HG03342 (cell line): Measurements from ENCODE around the gene SVEP1.
"Not testable (repeated sequence)": the region's sequence is repeated elsewhere in the genome, so short reads cannot be mapped to it uniquely, and the experiment has no call there.

Experiments used
- ATAC-seq: cut with Tn5 transposase; IDR thresholded peaks from one replicate; pipeline ENCODE4 v1.9.1; 2021; ENCODE audit warnings: mild to moderate bottlenecking, moderate library complexity; ENCODE audit not compliant: unreplicated experiment

Gene SVEP1

GRCh38 chr9:110579862-110580219 lies 300 bp upstream of the SVEP1 start:
- ATAC-seq = no peak

DNA sequence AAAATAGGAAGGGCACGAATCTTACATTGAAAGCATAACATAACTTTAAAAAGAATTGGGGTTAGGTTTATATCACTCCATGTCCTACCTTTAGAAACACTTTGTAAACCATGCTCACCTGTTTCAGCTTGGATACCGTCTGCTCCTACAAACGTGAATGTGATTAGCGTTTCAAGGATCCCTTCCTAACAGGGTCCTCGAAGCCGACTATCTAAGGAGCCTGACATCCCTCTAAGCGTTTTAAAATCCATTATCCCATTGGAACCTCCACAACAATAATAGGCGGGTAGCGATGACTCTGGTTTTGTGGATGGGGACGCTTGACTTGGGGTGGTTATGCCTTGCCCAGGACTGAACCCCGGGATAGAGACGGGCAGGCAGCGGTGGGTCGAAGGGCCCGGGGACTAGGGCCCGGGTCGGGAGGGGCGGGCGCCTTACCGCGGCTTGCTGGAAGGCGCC lies 937 bp downstream of the SVEP1 start:
- ATAC-seq = no peak

DNA sequence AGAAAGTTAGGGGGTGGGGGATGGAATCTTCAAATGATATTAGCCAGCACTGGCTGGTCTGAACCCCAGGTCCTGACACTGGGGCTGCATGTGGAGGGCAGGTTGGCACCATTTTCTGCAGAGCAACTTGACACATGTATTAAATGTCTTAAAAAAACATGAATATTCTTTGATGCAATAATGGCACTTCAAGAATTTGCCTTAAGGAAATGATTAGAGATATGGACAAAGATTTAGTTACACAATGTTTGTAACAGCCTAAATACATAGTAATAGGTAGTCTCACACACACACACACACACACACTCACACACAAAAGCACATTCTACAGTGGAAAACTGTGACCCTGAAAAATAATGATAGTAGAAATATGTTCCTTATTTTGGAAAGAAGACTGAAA lies 3.6 kb downstream of the SVEP1 start:
- no peak for ATAC-seq

- ATAC-seq = no peak
These were observed 4.4 kb downstream of the SVEP1 start for GRCh38 chr9:110575169-110575568.

- ATAC-seq = no peak
These were observed 6.2 kb downstream of the SVEP1 start for GRCh38 chr9:110573305-110573704.

DNA sequence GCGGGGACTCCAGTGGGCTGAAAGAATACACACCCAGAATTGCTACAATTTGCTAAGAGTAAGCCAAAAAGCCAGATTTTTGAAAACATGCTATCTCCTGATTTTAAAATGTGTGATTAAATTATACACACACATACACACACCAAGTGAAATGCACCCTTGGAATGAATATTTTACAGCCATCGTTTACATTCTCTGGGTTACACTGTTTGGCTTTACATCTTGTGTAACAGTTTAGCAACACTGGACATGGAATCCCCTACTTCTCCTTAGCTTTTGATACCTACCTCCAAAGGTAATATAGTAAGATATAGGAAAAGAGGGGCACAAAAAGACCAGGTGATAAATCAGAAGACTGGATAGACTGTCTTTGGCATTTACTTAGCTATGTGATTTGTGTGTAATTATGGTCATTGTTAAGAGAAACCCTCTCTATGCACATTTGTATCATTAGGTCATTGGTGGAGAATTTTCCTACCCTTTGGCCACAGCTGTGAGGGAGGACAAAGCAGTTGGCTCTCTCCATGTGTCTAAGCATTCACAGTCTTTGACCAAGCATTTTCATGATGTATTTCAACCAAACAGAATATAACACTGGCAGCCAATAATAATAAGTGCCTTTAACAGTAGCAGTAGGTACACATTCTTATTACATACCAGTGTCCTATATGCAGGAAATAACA lies 7.6 kb downstream of the SVEP1 start:
- ATAC-seq = no peak

GRCh38 chr9:110566156-110566555 lies 13.4 kb downstream of the SVEP1 start:
- ATAC-seq = no peak

DNA sequence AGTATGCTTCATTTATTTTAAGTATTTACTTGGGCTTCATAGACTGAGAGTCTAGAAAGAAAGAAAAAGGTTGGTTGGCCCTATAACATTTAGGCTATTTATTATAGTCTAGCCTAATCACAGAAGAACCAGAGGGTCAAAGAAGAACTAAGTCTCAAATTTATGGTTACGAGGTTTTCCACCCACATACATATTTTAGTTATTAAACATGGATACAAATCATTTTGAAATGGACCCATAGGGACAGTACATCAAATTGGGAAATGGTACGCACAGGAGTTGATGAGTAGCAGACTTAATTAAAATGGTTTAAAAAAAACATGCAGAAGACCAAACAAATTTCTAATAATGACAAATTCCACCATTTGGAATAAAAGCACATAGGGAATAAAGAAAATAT lies 17.7 kb downstream of the SVEP1 start:
- no peak for ATAC-seq

DNA sequence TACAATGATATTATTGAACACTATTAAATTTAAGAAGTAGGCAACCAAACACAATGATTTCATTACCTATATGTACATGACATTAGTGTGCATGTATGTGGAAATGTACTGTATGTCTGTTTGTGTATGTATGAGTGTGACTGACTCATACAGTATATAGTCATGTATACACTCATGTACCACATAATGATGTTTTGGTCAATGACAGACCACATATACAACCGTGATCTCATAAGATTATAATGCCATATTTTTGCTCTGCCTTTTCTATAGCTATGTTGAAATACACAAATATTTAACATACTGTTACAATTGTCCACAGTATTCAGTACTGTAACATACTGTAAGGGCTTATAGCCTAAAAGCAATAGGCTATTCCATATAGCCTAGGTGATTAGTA lies 19.7 kb downstream of the SVEP1 start:
- ATAC-seq = no peak

GRCh38 chr9:110555551-110556331 lies 23.8 kb downstream of the SVEP1 start:
- no peak for ATAC-seq

DNA sequence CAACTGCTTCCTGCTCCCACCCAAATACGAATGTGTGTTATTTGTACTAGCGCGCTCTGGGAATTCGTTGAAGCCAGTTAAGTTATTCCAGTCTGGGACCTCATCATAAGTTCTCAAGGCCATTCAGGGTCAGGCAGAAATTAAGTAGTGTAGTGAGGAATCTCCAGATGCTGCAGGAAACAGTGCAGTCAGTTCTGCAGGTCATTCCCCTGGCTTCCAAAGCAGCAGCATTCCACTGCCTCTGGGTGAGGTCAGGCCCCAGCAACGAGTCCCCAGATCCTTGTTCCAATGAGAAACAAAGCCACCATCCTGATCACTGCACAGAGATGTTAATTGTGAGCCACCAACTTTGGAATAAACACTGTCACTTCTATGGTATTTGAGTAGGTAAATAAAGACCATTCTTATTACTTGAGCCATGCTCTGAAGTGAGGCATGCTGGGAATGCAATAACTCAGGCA lies 33.1 kb downstream of the SVEP1 start:
- no peak for ATAC-seq

- ATAC-seq = no peak
These were observed 33.8 kb downstream of the SVEP1 start for GRCh38 chr9:110545705-110546104.

DNA sequence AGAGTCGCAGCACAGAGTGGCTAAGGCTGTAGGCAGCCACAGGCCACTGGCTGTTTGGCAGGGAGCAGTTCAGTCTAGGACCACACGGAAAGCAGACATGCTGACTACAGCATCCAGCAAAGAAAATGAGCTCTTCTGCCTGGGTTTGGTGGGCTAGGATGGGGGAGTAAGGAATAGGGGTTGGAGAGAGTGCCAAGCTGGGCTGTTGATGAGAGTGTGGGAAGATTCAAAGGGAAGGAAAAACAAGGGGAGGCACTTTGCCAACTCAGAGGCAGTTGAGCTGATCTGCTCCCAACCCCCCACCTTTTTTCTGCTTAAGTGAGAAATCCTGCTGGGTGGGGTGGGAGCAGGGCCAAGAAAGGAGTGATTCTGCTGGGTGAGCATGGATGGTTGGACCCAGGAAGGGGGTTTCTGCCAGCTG lies 35.9 kb downstream of the SVEP1 start:
- ATAC-seq = no peak

DNA sequence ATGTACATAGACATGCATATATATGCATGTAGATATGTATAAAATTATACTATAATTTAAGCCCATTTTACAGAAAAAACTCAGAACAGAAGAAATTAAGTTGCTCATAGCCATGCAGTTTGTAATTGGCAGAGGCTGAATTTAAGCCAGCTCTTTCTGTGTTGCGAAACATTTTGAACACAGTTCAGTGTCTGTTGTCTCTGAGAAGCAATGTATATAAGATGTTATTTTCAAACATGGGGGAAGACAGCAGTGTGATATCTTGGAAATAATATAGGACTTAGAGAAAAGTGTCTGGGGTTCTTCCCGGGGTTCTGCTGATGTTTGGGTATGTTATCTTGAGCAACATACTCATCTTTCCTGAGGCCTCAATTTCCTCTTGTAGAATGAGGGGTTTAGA lies 37.6 kb downstream of the SVEP1 start:
- no peak for ATAC-seq

- no peak for ATAC-seq
These were observed 40.9 kb downstream of the SVEP1 start for GRCh38 chr9:110538647-110539041.

- ATAC-seq = no peak
These were observed 41.5 kb downstream of the SVEP1 start for GRCh38 chr9:110537841-110538646.

- no peak for ATAC-seq
These were observed 42.7 kb downstream of the SVEP1 start for GRCh38 chr9:110536822-110537221.

DNA sequence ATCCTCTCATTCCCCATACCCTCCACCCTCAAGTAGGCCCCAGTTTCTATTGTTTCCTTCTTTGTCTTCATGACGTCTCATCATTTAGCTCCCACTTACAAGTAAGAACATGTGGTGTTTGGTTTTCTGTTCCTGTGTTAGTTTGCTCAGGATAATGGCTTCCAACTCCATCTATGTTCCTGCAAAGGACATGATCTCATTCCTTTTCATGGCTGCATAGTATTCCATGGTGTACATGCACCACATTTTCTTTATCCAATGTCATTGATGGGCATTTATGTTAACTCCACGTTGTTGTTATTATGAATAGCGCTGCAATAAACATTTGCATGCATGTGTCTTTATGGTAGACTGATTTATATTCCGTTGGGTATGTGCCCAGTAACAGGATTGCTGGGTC lies 45.4 kb downstream of the SVEP1 start:
- not testable (repeated sequence) for ATAC-seq

DNA sequence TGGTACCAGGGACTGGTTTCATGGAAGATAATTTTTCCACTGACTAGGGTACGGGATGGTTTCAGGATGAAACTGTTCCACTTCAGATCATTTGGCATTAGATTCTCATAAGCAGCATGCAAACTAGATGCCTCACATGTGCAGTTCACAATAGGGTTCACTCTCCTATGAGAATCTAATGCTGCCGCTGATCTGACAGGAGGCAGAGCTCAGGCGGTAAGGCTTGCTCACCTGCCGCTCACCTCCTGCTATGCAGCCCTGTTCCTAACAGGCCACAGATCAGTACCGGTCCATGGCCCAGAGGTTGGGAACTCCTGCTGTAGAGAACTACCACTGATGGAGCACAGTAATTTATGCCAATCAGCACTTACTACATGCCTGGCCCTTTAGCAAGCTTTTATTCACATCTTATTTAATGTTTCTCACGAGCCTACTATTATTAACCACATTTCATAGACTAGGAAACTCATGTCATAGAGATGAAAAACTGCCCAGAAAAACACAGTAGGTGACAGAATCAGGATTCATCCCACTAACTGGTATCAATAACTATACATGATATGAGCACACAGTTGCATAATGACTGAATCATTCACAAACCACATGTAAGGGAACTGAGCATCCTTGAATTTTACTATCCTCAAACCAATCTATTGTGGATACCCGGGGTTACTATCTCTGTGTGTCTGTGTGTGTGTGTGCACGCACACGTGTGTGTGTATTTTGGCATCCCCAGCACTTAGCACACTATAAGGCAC lies 46.5 kb downstream of the SVEP1 start:
- no peak for ATAC-seq

DNA sequence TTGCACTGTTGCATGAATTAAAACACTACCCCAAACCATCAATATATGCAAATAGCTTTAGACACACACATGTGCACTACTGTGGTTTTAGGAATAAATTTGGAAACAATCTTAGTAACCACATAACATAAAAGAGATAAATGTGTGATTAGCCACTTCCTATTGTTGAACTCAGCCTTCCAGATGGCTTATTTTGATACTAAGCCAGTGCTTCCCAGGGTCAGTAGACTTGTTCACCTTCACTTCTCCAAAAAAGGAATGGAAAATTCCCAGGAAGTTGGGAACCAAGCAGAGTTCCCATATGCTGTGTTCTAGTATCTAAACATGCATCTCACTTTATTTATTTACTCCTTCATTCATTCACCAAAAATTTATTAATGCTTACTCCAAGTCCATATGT lies 47.8 kb downstream of the SVEP1 start:
- no peak for ATAC-seq

DNA sequence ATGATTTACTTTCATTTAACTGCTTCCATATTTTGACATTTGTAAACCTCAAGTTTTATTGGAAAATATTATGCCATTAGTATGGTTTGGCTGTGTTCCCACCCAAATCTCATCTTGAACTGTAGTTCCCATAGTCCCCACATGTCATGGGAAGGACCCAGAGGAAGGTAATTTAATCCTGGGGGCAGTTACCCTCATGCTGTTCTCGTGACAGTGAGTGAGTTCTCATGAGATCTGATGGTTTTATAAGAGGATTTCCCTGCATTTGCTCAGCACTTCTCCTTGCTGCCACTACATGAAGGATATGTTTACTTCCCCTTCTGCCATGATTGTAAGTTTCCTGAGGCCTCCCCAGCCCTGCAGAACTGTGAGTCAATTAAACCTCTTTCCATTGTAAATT lies 48.3 kb downstream of the SVEP1 start:
- not testable (repeated sequence) for ATAC-seq
